SU-DHL-6 (cell line): ENCODE results near the gene SMAD4.

Experiments used
- H2AFZ ChIP-seq: fragments of 200-600 bp; sonication (generic); 2 replicates; pipeline ENCODE4 v1.6.1; 2014; ENCODE audit warnings: low read depth, mild to moderate bottlenecking, moderate library complexity, mixed read lengths, antibody characterized with exemption, low read length; ENCODE audit not compliant: severe bottlenecking
- H3F3A ChIP-seq: fragments of 200-600 bp; shearing (Covaris generic); 2 replicates; pipeline ENCODE4 v1.6.0; 2016; ENCODE audit warnings: antibody characterized with exemption, mild to moderate bottlenecking; ENCODE audit not compliant: insufficient read depth
- H3K27ac ChIP-seq: fragments of 200-600 bp; sonication (generic); 2 replicates; pipeline ENCODE4 v1.5.1; 2016; ENCODE audit warnings: low read depth, mild to moderate bottlenecking, low read length, moderate library complexity, mixed read lengths
- H3K27me3 ChIP-seq: fragments of 200-600 bp; sonication (generic), shearing (Covaris generic); 2 replicates; pipeline ENCODE4 v1.6.0; 2014; ENCODE audit warnings: mild to moderate bottlenecking, low read length
- H3K36me3 ChIP-seq: fragments of 200-600 bp; sonication (generic); 2 replicates; pipeline ENCODE4 v1.6.1; 2014; ENCODE audit warnings: mild to moderate bottlenecking, low read length, mixed read lengths
- H3K4me2 ChIP-seq: fragments of 300-600, 200-600 bp; shearing (Covaris generic), sonication (generic); 2 replicates; pipeline ENCODE4 v1.6.0; 2014; ENCODE audit warnings: low read length, low read depth, mild to moderate bottlenecking; ENCODE audit not compliant: poor library complexity, severe bottlenecking
- H3K4me3 ChIP-seq: fragments of 200-600 bp; sonication (generic); 2 replicates; pipeline ENCODE4 v1.5.1; 2014; ENCODE audit warnings: antibody characterized with exemption, low read length, mild to moderate bottlenecking, mixed read lengths; ENCODE audit not compliant: insufficient read depth, poor library complexity, severe bottlenecking
- H3K79me2 ChIP-seq: fragments of 200-600 bp; sonication (generic); 2 replicates; pipeline ENCODE4 v1.6.1; 2014; ENCODE audit warnings: mild to moderate bottlenecking, low read length, moderate library complexity; ENCODE audit not compliant: insufficient read depth
- H3K9ac ChIP-seq: fragments of 200-600 bp; sonication (generic); 2 replicates; pipeline ENCODE4 v1.7.0; 2014; ENCODE audit warnings: mild to moderate bottlenecking, low read length
- H3K9me2 ChIP-seq: fragments of 200-600 bp; sonication (generic); replicated peaks from 2 replicates; pipeline ENCODE4 v1.6.1; 2014; ENCODE audit warnings: low read length; ENCODE audit not compliant: insufficient read depth
- H3K9me3 ChIP-seq: fragments of 200-600 bp; sonication (generic); 2 replicates; pipeline ENCODE4 v1.6.1; 2014; ENCODE audit warnings: low read length, mixed read lengths; ENCODE audit not compliant: insufficient read depth
- H4K20me1 ChIP-seq: fragments of 200-600 bp; sonication (generic); 2 replicates; pipeline ENCODE4 v1.6.1; 2014; ENCODE audit warnings: low read depth, mild to moderate bottlenecking, antibody characterized with exemption, low read length, moderate library complexity, mixed read lengths
- CTCF ChIP-seq: fragments of 200-600 bp; sonication (generic); IDR thresholded peaks from one replicate; pipeline ENCODE4 v1.5.1; 2017; ENCODE audit warnings: antibody characterized with exemption, mild to moderate bottlenecking, low read length, moderate library complexity; ENCODE audit not compliant: insufficient read depth, poor library complexity, severe bottlenecking
- EZH2phosphoT487 ChIP-seq: fragments of 200-600 bp; sonication (generic), shearing (Covaris generic); conservative IDR thresholded peaks from 2 replicates; pipeline ENCODE4 v1.6.1; 2018; ENCODE audit warnings: mild to moderate bottlenecking, antibody characterized with exemption, low read length, moderate library complexity, mixed read lengths

Gene SMAD4

GRCh38 chr18:51083398-51083797 lies 53.4 kb downstream of the SMAD4 start:
- Histone ChIP-seq H3F3A (no peaks in the 10 kb centered on the region), H3K4me2 (no peak overlapping the region), H3K27me3 (no peaks in the 10 kb centered on the region), H4K20me1 (no peaks in the 10 kb centered on the region), H2AFZ (no peak overlapping the region), H3K79me2 (no peaks in the 10 kb centered on the region), H3K9me2 (no peaks in the 10 kb centered on the region), H3K4me3 (no peak overlapping the region), H3K36me3 (peaks cover 57% of the 10 kb centered on the region), H3K9me3 (no peaks in the 10 kb centered on the region), H3K27ac (no peak overlapping the region), H3K9ac (no peak overlapping the region)
- TF ChIP-seq EZH2phosphoT487 = no peak
- TF ChIP-seq CTCF = no peak

- TF ChIP-seq EZH2phosphoT487 = no peak
- TF ChIP-seq CTCF = no peak
- Histone ChIP-seq H3K79me2 (no peaks in the 10 kb centered on the region), H3K4me2 (no peak overlapping the region), H4K20me1 (no peaks in the 10 kb centered on the region), H3K9ac (no peak overlapping the region), H3K36me3 (peaks cover 40% of the 10 kb centered on the region), H3F3A (peaks cover 9% of the 10 kb centered on the region; the same call in 1 of the 2 replicates), H3K27me3 (no peaks in the 10 kb centered on the region), H2AFZ (no peak overlapping the region), H3K27ac (no peak overlapping the region), H3K9me3 (no peaks in the 10 kb centered on the region), H3K4me3 (no peak overlapping the region), H3K9me2 (no peaks in the 10 kb centered on the region)
These were observed 58.4 kb downstream of the SMAD4 start for GRCh38 chr18:51088410-51088809.

- Histone ChIP-seq H3F3A (peaks cover 9% of the 10 kb centered on the region; the same call in 1 of the 2 replicates), H3K9ac (no peak overlapping the region), H3K9me3 (no peaks in the 10 kb centered on the region), H2AFZ (no peak overlapping the region), H4K20me1 (no peaks in the 10 kb centered on the region), H3K36me3 (peaks cover 39% of the 10 kb centered on the region), H3K4me2 (no peak overlapping the region), H3K79me2 (no peaks in the 10 kb centered on the region), H3K4me3 (no peak overlapping the region), H3K27me3 (no peaks in the 10 kb centered on the region), H3K27ac (no peak overlapping the region), H3K9me2 (no peaks in the 10 kb centered on the region)
- TF ChIP-seq CTCF (no peak), EZH2phosphoT487 (no peak)
These were observed 59.7 kb downstream of the SMAD4 start for GRCh38 chr18:51089691-51090090.

GRCh38 chr18:51091270-51091669 lies 61.3 kb downstream of the SMAD4 start:
- H3K4me2 ChIP-seq = no peak overlapping the region
- H3K79me2 ChIP-seq = no peaks in the 10 kb centered on the region

More at GRCh38 chr18:51091270-51091669, 61.3 kb downstream of the SMAD4 start:
- no peaks in the 10 kb centered on the region for H3K9me2 ChIP-seq
- H3K9me3 ChIP-seq = no peaks in the 10 kb centered on the region
- no peak overlapping the region for H3K27ac ChIP-seq
- H3F3A ChIP-seq = peaks cover 9% of the 10 kb centered on the region; the same call in 1 of the 2 replicates
- TF ChIP-seq EZH2phosphoT487 = no peak
- TF ChIP-seq CTCF = no peak
- H3K36me3 ChIP-seq = peaks cover 24% of the 10 kb centered on the region
- no peaks in the 10 kb centered on the region for H4K20me1 ChIP-seq
- no peaks in the 10 kb centered on the region for H3K27me3 ChIP-seq
- H3K4me3 ChIP-seq = no peak overlapping the region
- H2AFZ ChIP-seq = no peak overlapping the region
- H3K9ac ChIP-seq = no peak overlapping the region
